Thoracic aorta (tissue), 2 donors: ENCODE results near the gene LCNL1. TPM values are rescaled to one million over a fixed set of nuclear protein-coding genes. Genes with fewer than 3 reads are reported as not detected.

Experiments
- ATAC-seq: fragments of 150-250 bp; one replicate; pipeline ENCODE4 v1.8.0; 2017; ENCODE audit warnings: low read depth; ENCODE audit not compliant: insufficient number of reproducible peaks, low FRiP score
- DNase-seq: peaks from one replicate; pipeline ENCODE4 v3.0.0-alpha.2; 2020; ENCODE audit warnings: low spot score
- H3K27ac ChIP-seq, 2 donors: fragments of 200-600 bp; sonication (generic); 1 replicate in 1 of 2; 2 replicates in 1 of 2; pipeline ENCODE4 v1.5.1; 2016; ENCODE audit warnings: mild to moderate bottlenecking in 2 of 2, moderate library complexity in 2 of 2
- H3K27me3 ChIP-seq: fragments of 200-600 bp; sonication (generic); replicated peaks from 2 replicates; pipeline ENCODE4 v1.6.0; 2016; ENCODE audit warnings: mild to moderate bottlenecking; ENCODE audit not compliant: insufficient read depth
- H3K36me3 ChIP-seq: fragments of 200-600 bp; sonication (generic); one replicate; pipeline ENCODE4 v1.5.1; 2016
- H3K4me1 ChIP-seq, 2 donors: fragments of 200-600 bp; sonication (generic); 1 replicate in 1 of 2; 2 replicates in 1 of 2; pipeline versions ENCODE4 v1.5.1 to v1.6.0; 2016; ENCODE audit warnings: low read depth in 2 of 2, mild to moderate bottlenecking in 1 of 2; ENCODE audit not compliant: control insufficient read depth in 1 of 2
- H3K4me3 ChIP-seq: fragments of 200-600 bp; sonication (generic); 2 replicates; pipeline ENCODE4 v1.5.1; 2016; ENCODE audit warnings: mild to moderate bottlenecking
- H3K9me3 ChIP-seq: fragments of 200-600 bp; sonication (generic); 2 replicates; pipeline ENCODE4 v1.5.1; 2016
- total RNA-seq, 2 donors: library from RNA; depleted of rRNA; stranded (reverse); fragments of >200 nt; gene quantifications; one replicate each; pipeline versions ENCODE4 v1.1.0 to v1.2.3, GENCODE V29; 2016
- TF ChIP-seq, protein P1 (sequence below): fragments of 200-600 bp; sonication (generic); IDR thresholded peaks from one replicate; pipeline ENCODE4 v1.5.1; 2019; ENCODE audit warnings: antibody characterized with exemption

LCNL1 gene
- total RNA-seq, 2 donors from 2014 or later: not detected

DNA sequence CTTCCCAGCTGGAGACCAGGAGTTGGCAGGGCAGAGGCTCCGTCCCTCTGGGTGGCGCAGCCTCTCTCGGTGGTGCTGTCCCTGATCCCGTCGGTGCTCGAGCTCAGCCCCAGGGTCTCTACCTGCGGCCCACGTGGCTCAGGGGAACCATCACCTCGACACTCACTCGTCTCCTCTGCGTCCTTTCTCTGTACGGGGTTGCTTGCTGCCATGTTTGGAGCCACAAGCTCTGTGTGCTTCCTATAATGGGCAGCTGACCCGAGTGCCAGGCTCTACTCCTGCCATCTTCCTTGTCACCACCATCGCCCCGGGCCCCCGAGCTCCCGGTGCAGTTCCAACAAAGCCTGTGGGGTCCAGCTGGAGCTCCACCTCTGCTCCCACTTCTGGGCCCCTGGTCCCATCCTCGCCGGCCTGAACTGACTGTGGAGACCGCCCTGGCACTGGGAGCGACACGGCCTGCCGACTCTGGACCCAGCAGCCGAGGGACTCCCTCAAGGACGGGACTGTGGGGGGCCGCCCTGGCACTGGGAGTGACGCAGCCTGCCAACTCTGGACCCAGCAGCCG is 43.3 kb upstream of the LCNL1 start:
- no peak for DNase-seq
- no peak overlapping the region for H3K4me3 ChIP-seq
- H3K27ac ChIP-seq: peak overlapping the region in 1 of 2 donors; percentile 30
- no peak for ATAC-seq
- H3K4me1 ChIP-seq: peaks cover 11 to 29% of the 10 kb centered on the region in 2 donors
- TF ChIP-seq, protein P1, sequence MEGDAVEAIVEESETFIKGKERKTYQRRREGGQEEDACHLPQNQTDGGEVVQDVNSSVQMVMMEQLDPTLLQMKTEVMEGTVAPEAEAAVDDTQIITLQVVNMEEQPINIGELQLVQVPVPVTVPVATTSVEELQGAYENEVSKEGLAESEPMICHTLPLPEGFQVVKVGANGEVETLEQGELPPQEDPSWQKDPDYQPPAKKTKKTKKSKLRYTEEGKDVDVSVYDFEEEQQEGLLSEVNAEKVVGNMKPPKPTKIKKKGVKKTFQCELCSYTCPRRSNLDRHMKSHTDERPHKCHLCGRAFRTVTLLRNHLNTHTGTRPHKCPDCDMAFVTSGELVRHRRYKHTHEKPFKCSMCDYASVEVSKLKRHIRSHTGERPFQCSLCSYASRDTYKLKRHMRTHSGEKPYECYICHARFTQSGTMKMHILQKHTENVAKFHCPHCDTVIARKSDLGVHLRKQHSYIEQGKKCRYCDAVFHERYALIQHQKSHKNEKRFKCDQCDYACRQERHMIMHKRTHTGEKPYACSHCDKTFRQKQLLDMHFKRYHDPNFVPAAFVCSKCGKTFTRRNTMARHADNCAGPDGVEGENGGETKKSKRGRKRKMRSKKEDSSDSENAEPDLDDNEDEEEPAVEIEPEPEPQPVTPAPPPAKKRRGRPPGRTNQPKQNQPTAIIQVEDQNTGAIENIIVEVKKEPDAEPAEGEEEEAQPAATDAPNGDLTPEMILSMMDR: no peak
- H3K27me3 ChIP-seq: no peaks in the 10 kb centered on the region
- no peaks in the 10 kb centered on the region for H3K9me3 ChIP-seq
- H3K36me3 ChIP-seq: peaks cover 34% of the 10 kb centered on the region

DNA sequence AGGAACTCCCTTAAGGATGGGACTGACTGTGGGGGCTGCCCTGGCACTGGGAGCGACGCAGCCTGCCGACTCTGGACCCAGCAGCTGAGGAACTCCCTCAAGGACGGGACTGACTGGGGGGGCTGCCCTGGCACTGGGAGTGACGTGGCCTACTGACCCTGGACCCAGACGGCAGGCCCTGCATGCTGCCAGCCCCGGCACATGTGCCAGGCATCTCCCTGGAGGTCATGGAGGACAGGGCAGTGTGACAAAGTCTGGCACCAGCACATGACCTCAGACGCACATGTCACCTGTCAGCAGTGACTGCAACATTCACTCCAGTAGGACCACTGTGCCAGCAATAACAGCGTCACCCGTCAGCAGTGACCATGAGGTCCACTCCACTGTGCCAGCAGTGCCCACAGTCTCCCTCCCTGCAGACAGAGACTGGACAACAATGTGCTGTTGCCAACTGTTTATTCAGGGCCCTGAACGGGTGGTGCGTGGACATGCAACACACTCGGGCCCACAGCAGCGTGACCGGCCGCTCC is 42.7 kb upstream of the LCNL1 start:
- TF ChIP-seq, protein P1: no peak
- Histone ChIP-seq H3K27ac (peak overlapping the region in 1 of 2 donors; percentile 30), H3K4me3 (no peak overlapping the region), H3K36me3 (peaks cover 34% of the 10 kb centered on the region), H3K4me1 (peaks cover 11 to 29% of the 10 kb centered on the region in 2 donors), H3K9me3 (no peaks in the 10 kb centered on the region), H3K27me3 (no peaks in the 10 kb centered on the region)
- DNase-seq (no peak), ATAC-seq (peak; percentile 34)

DNA sequence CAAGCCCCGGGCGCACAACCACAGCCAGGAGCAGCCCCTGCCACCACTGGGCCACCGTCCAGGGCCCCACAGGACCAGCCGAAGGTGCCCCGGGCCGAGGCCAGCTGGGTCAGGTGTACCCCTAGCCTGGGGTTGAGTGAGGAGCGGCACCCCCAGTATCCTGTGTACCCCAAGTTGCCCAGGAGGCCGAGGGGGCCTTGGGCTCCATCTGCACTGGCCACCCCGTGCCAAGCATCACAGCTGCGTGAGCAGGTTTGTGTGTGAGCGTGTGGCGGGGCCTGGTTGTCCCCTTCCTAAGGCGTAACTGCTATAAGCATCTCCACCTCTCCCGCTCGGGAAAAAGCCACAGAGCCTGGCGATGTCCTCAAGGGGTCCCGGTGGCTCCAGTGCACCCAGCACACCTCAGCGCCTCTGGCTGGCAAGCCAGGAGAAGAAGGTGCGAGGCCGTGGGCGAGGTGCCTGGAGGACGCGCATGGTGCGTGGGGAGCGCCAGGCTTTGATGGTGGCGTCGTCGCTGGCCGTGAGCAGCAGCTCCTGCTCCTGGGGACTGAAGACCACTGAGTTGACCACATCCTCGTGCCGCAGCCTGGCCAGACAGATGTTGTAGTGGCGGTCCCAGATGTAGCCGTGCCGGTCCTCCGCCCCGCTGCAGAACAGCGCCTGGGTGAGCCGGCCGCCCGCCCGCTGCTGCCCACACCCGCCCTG is 42.1 kb upstream of the LCNL1 start:
- Histone ChIP-seq H3K4me1 (peaks cover 11 to 29% of the 10 kb centered on the region in 2 donors), H3K9me3 (no peaks in the 10 kb centered on the region), H3K27me3 (no peaks in the 10 kb centered on the region), H3K27ac (no peak overlapping the region), H3K4me3 (no peak overlapping the region), H3K36me3 (peaks cover 34% of the 10 kb centered on the region)
- DNase-seq (no peak), ATAC-seq (no peak)
- TF ChIP-seq, protein P1: no peak

DNA sequence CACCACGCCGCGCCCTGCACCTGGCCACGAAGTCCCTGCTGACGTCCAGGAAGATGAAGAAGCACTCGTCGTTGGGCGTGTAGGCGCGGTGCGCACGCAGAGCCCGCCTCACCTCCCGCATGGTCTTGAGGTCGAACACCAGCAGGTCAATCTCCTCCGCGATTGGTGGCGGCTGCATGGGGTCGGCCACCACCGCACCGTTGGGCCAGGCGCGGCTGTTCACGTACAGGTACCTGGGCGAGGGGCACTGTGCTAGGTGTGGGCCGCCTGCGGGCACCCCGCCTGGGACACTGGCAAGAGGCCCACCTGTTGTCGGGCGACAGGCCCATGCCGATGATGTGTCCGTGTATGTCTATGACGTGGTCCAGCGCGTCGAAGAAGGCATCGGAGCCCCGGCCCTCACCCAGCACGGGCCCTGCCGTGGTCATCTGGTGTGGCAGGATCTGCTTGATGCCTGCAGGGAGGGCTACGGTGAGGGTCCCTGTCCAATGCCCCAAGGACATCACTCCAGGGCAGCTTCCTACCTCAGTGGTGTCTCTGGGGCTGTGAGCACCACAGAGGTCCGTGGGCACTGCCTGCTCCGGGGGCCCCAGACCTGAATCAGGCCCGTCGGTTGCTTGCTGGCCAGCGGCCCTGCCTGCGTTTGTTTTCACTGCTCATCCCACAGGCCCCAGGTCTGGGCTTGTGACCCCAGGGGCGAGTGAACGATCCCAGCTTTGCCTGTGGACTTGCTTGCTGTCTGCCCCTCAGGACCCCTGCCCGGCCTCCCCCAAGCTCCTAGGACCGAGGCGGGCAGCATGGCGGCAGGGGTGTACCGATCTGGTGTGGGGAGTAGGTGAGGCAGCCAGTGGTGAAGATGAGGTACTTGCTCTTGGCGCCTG is 41.3 kb upstream of the LCNL1 start:
- H3K4me3 ChIP-seq: no peak overlapping the region
- peaks cover 11 to 29% of the 10 kb centered on the region in 2 donors for H3K4me1 ChIP-seq
- no peak overlapping the region for H3K27ac ChIP-seq
- H3K9me3 ChIP-seq: no peaks in the 10 kb centered on the region
- TF ChIP-seq, protein P1: no peak
- no peaks in the 10 kb centered on the region for H3K27me3 ChIP-seq
- peaks cover 34% of the 10 kb centered on the region for H3K36me3 ChIP-seq
- DNase-seq (no peak), ATAC-seq (no peak)
